Loucy (cell line): ENCODE data around the gene FMNL3.
A peak's percentile ranks its signal among the peaks of the same experiment; 100 is the strongest.

Experiments
- H2AFZ ChIP-seq: fragments of 200-600 bp; sonication (generic); 2 replicates; pipeline ENCODE4 v1.6.0; 2016; ENCODE audit warnings: antibody characterized with exemption, mild to moderate bottlenecking, low read length, moderate library complexity
- H3F3A ChIP-seq: fragments of 200-600 bp; 2 replicates; pipeline ENCODE4 v1.6.0; 2016; ENCODE audit warnings: antibody characterized with exemption, low read depth, mild to moderate bottlenecking
- H3K27me3 ChIP-seq: fragments of 200-600 bp; sonication (generic); 2 replicates; pipeline ENCODE4 v1.6.1; 2014; ENCODE audit warnings: low read length, mild to moderate bottlenecking; ENCODE audit not compliant: insufficient read depth, poor library complexity, severe bottlenecking
- H3K36me3 ChIP-seq: fragments of 200-600 bp; sonication (generic); 2 replicates; pipeline ENCODE4 v1.6.1; 2016; ENCODE audit warnings: low read length; ENCODE audit not compliant: insufficient read depth
- H3K4me1 ChIP-seq: fragments of 200-600 bp; sonication (generic); 2 replicates; pipeline ENCODE4 v1.5.1; 2014; ENCODE audit warnings: low read length, mild to moderate bottlenecking; ENCODE audit not compliant: insufficient read depth, poor library complexity, severe bottlenecking
- H3K4me2 ChIP-seq: fragments of 200-600 bp; sonication (generic); 2 replicates; pipeline ENCODE4 v1.6.0; 2014; ENCODE audit warnings: antibody characterized with exemption, low read length, low read depth, mild to moderate bottlenecking; ENCODE audit not compliant: poor library complexity, severe bottlenecking
- H3K4me3 ChIP-seq: fragments of 200-600 bp; sonication (generic); 2 replicates; pipeline ENCODE4 v1.5.1; 2014; ENCODE audit warnings: low read length, mild to moderate bottlenecking, mixed read lengths; ENCODE audit not compliant: poor library complexity, severe bottlenecking
- H3K79me2 ChIP-seq: fragments of 200-600 bp; sonication (generic); 2 replicates; pipeline ENCODE4 v1.6.1; 2014; ENCODE audit warnings: low read length; ENCODE audit not compliant: insufficient read depth
- H3K9ac ChIP-seq: fragments of 200-600 bp; sonication (generic); 2 replicates; pipeline ENCODE4 v1.6.0; 2014; ENCODE audit warnings: mild to moderate bottlenecking, low read depth, low read length, moderate library complexity; ENCODE audit not compliant: poor library complexity, severe bottlenecking
- H3K9me2 ChIP-seq: fragments of 200-600 bp; sonication (generic); replicated peaks from 2 replicates; pipeline ENCODE4 v1.6.1; 2016; ENCODE audit warnings: low read depth, low read length, mixed read lengths
- H3K9me3 ChIP-seq: fragments of 200-600 bp; sonication (generic); 2 replicates; pipeline ENCODE4 v1.6.1; 2014; ENCODE audit warnings: mild to moderate bottlenecking, antibody characterized with exemption, low read length, low read depth; ENCODE audit not compliant: insufficient read depth
- H4K20me1 ChIP-seq: fragments of 200-600 bp; sonication (generic); 2 replicates; pipeline ENCODE4 v1.6.0; 2014; ENCODE audit warnings: antibody characterized with exemption, low read length, mild to moderate bottlenecking; ENCODE audit not compliant: insufficient read depth, poor library complexity, severe bottlenecking
- EZH2phosphoT487 ChIP-seq: fragments of 200-600 bp; IDR thresholded peaks from 2 replicates; pipeline ENCODE4 v1.6.1; 2018; ENCODE audit warnings: antibody characterized with exemption, mild to moderate bottlenecking, moderate library complexity, borderline replicate concordance
- TF ChIP-seq, protein P1 (sequence below): fragments of 200-600 bp; sonication (generic); conservative IDR thresholded peaks from 2 replicates; pipeline ENCODE4 v1.5.1; 2014; ENCODE audit warnings: mild to moderate bottlenecking, antibody characterized with exemption, low read length

The FMNL3 gene

DNA sequence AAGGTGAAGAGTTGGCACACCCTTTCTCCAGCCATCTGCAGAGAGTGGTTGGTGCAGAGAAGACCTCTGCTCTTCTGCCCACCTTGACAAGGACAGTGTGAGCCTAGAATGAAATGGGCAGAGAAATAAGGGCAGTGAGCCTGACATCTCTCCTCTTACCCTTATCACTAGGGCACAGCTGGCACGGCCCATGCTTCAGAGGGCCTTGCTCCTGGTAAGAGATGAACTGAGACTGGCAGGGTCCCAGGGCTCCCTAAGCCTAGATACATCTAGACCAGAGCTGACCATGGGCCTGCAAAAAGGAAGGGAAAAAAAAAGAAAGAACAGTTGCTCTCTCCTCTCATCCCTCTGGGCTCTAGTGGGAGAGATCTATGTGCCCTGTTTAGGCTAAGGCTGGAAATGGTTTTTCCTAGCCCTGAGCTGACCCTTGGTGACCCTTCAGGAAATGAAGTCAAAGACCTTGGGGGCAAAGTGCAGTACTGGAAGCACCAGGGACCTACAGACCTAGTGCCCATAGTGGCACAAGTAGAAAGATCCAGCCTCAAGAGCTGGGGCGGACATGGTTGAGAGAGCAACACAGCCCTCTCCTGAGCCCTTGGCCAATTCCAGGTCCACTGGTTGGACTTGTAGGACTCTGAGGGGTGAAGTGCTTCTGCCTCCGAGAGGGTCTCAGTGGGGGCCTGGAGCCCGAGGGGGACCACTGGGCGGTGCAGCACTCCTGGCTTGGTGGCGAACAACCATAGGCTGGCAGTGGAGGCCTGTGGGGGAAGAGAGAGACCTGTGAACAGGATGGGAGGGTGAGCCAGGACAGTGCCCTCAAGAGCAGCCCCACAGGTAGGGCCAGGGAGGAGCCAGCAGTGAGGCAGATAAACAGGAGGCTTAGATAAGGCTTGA is 61.8 kb downstream of the FMNL3 start:
- H3K4me2 ChIP-seq, result peak overlapping the region; percentile 30
- peaks cover 27% of the 10 kb centered on the region for H3K4me1 ChIP-seq
- no peaks in the 10 kb centered on the region for H3K9me2 ChIP-seq
- H3K79me2 ChIP-seq, result no peaks in the 10 kb centered on the region
- no peak overlapping the region for H2AFZ ChIP-seq
- H3K9ac ChIP-seq, result peak overlapping the region; percentile 55
- H3K4me3 ChIP-seq, result no peak overlapping the region
- H3K27me3 ChIP-seq, result no peaks in the 10 kb centered on the region
- no peaks in the 10 kb centered on the region for H4K20me1 ChIP-seq
- no peaks in the 10 kb centered on the region for H3F3A ChIP-seq
- peaks cover 40% of the 10 kb centered on the region; the same call in 1 of the 2 replicates for H3K36me3 ChIP-seq
- TF ChIP-seq, protein P1, sequence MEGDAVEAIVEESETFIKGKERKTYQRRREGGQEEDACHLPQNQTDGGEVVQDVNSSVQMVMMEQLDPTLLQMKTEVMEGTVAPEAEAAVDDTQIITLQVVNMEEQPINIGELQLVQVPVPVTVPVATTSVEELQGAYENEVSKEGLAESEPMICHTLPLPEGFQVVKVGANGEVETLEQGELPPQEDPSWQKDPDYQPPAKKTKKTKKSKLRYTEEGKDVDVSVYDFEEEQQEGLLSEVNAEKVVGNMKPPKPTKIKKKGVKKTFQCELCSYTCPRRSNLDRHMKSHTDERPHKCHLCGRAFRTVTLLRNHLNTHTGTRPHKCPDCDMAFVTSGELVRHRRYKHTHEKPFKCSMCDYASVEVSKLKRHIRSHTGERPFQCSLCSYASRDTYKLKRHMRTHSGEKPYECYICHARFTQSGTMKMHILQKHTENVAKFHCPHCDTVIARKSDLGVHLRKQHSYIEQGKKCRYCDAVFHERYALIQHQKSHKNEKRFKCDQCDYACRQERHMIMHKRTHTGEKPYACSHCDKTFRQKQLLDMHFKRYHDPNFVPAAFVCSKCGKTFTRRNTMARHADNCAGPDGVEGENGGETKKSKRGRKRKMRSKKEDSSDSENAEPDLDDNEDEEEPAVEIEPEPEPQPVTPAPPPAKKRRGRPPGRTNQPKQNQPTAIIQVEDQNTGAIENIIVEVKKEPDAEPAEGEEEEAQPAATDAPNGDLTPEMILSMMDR, result no peak
- TF ChIP-seq EZH2phosphoT487, result no peak
- H3K9me3 ChIP-seq, result no peaks in the 10 kb centered on the region

DNA sequence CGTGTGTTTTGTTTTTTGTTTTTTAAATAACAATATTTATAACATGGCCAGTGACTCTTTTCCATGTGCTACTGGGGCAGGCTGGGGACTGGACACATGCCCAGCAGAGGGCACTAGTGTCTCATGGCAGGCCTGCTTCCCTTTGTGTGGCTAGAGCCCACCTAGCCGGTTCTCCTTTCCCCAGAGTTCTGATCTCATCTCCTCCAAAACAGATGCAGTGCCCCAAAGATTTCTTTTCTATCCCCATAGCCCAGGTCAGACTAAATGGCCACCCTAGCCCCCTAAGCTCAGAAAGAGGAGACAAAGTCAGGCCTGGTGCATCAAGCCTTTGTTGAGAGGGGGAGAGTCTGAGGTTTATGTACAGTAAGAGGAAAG is 62.6 kb downstream of the FMNL3 start:
- peak overlapping the region; percentile 30 for H3K4me2 ChIP-seq
- H3K36me3 ChIP-seq, result peaks cover 33% of the 10 kb centered on the region; the same call in 1 of the 2 replicates
- H4K20me1 ChIP-seq, result no peaks in the 10 kb centered on the region
- peak overlapping the region; percentile 66 for H2AFZ ChIP-seq
- TF ChIP-seq EZH2phosphoT487, result no peak
- TF ChIP-seq, protein P1, result peak; percentile 99
- H3K9me3 ChIP-seq, result no peaks in the 10 kb centered on the region
- peaks cover 27% of the 10 kb centered on the region for H3K4me1 ChIP-seq
- no peaks in the 10 kb centered on the region for H3K9me2 ChIP-seq
- H3K9ac ChIP-seq, result peak overlapping the region; percentile 55
- H3K4me3 ChIP-seq, result no peak overlapping the region
- no peaks in the 10 kb centered on the region for H3K79me2 ChIP-seq
- H3F3A ChIP-seq, result no peaks in the 10 kb centered on the region
- H3K27me3 ChIP-seq, result no peaks in the 10 kb centered on the region

DNA sequence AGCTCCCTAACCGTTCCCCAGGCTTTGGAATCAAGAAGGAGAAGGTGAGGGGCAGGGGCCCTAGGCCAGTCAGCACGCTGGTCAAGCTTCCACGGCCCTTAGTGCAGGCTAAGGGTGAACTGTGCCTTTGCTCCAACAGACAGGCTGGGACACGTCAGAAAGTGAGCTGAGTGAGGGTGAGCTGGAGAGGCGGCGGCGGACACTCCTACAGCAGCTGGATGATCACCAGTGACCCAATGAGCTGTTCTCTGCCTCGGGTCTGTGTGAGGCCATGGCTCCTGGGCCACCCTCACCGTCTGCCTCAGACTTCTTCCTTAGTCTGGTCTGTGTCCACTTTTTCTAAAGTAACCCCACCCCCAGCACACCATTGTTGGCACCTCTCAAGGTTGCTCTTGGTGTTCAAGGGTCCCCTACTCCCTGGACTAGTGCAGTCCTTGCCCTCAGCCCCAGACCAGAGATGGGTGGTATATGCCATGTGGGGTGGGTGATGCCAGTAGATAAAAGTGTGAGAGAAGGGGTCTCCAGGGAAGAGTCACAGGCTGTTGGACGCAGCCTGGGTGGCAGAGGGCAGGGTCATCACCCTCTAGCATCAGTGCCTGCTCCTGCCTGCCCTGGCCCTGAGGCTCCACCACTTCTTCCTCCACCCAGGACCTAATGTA is 63.1 kb downstream of the FMNL3 start:
- H3K27me3 ChIP-seq, result no peaks in the 10 kb centered on the region
- H3K79me2 ChIP-seq, result no peaks in the 10 kb centered on the region
- no peaks in the 10 kb centered on the region for H3F3A ChIP-seq
- no peak overlapping the region for H2AFZ ChIP-seq
- no peak overlapping the region for H3K4me2 ChIP-seq
- no peaks in the 10 kb centered on the region for H4K20me1 ChIP-seq
- no peak overlapping the region for H3K4me3 ChIP-seq
- no peaks in the 10 kb centered on the region for H3K9me3 ChIP-seq
- TF ChIP-seq, protein P1, result no peak
- TF ChIP-seq EZH2phosphoT487, result no peak
- peaks cover 27% of the 10 kb centered on the region for H3K4me1 ChIP-seq
- no peaks in the 10 kb centered on the region for H3K9me2 ChIP-seq
- H3K36me3 ChIP-seq, result peaks cover 27% of the 10 kb centered on the region; the same call in 1 of the 2 replicates
- no peak overlapping the region for H3K9ac ChIP-seq
